Activated CD8-positive, alpha-beta memory T cell treated with anti-CD3 and anti-CD28 coated beads for 36 hours (primary cell): ENCODE measurements around the gene POLL. TPM values are rescaled to one million over a fixed set of nuclear protein-coding genes. Genes with fewer than 3 reads are reported as not detected.

Experiments used
- CTCF ChIA-PET: fragments of 350-600 bp; sonication (Branson Sonifier 250); formaldehyde crosslinking; loops from one replicate; lab custom pipeline; 2021; ENCODE audit warnings: antibody characterized with exemption; lab: Charles Lee
- POLR2A ChIA-PET: fragments of 350-600 bp; sonication (Branson Sonifier 250); formaldehyde crosslinking; loops from one replicate; lab custom pipeline; 2021; ENCODE audit warnings: antibody characterized with exemption; lab: Charles Lee
- total RNA-seq, 2 experiments: library from RNA; stranded (reverse); gene quantifications; one replicate each; pipeline ENCODE4 v1.2.3, GENCODE V29; 2021

The POLL gene
- total RNA-seq, 2 experiments from 2014 or later, result 33.5 to 34.5 TPM

DNA sequence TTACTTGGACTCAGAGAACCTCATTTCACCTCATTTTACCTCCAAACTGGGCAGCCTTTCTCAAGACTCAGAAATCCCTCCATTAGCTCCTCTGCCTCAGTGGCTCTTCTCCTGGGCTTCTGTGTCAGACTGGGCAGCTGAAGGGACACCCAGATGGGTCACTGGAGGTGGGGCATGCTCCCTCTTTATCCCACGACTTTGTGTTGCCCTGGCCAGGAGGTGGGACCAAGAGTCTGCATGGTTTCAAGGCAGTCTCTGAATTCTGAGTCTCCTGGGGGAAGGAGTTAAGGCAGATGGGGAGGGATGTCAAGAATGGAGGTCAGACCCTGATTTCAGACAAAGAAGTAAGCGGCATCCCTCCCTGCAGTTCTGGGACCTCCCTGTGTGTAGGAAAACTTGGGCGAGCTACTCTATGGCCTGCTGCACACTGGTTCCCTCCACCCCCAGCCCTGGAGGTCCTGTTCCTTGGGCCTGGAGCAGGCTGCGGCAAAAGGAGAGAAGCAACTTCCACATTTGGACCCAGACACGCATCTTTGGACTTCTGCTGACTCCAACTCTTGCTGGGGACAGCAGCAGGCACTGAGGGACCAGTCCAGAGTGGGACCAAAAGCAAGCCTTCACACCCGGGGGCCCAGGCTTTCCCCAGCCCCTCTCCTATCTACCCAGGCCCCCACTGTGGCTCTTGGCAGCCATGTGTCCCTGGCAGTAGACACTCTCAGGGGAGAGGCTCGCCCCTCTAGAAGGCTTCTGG is 10.8 kb downstream of the POLL start:
- CTCF ChIA-PET, result interaction anchor here (2.6 kb wide), 1 partner anchor 7 kb away, joined by 9 read pairs; no protein-coding TSS in a partner anchor
- POLR2A ChIA-PET, result no interaction called here

GRCh38 chr10:101576211-101576863 is 11.7 kb downstream of the POLL start:
- ChIA-PET CTCF (interaction anchor here (0.6 to 0.7 kb wide), 2 partner anchors 271 to 704 kb away, joined by 3 to 6 read pairs; no protein-coding TSS in a partner anchor), POLR2A (no interaction called here)

DNA sequence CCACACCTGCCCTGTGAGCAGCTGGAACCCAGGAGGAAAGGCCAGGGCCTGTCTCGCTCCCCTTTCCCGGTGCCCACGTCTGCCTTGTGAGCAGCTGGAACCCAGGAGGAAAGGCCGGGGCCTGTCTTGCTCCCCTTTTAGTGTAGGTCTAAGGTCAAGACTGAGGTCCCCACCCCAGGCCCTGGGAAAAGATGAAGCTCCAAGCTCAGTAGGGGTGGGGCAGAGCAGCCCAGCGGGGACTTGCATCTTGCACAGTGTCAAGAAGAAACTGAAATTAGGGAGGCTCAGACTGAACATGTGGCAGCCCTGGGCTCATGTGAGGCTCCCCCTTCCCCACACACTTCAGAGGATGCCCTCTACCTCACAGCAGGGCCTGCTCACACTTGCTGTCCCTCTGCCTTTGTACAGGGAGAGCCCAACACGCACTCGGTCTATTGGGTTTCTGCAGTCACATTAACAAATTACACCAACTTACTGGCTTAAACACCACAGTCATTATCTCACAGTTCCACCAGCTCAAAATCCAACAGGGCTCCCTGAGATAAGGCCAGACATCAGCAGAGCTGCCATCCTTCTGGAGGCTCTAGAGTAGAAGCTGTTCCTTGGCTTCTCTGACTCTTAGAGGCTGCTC is 12.4 kb downstream of the POLL start:
- ChIA-PET CTCF (interaction anchor here (0.6 to 0.7 kb wide), 2 partner anchors 270 to 704 kb away, joined by 3 to 6 read pairs; no protein-coding TSS in a partner anchor), POLR2A (interaction anchor here (0.6 kb wide), 1 partner anchor 1021 kb away, joined by 3 read pairs; no protein-coding TSS in a partner anchor)

GRCh38 chr10:101575091-101575490 is 13.0 kb downstream of the POLL start:
- CTCF ChIA-PET, result no interaction called here
- POLR2A ChIA-PET, result interaction anchor here (0.6 kb wide), 1 partner anchor 1020 kb away, joined by 3 read pairs; no protein-coding TSS in a partner anchor

GRCh38 chr10:101573885-101574753 is 13.9 kb downstream of the POLL start:
- POLR2A ChIA-PET, result no interaction called here
- CTCF ChIA-PET, result no interaction called here

- ChIA-PET CTCF (interaction anchor here (4.1 kb wide), 1 partner anchor 359 kb away, joined by 31 read pairs; no protein-coding TSS in a partner anchor), POLR2A (no interaction called here)
Measured at GRCh38 chr10:101572785-101573184, 15.3 kb downstream of the POLL start.

DNA sequence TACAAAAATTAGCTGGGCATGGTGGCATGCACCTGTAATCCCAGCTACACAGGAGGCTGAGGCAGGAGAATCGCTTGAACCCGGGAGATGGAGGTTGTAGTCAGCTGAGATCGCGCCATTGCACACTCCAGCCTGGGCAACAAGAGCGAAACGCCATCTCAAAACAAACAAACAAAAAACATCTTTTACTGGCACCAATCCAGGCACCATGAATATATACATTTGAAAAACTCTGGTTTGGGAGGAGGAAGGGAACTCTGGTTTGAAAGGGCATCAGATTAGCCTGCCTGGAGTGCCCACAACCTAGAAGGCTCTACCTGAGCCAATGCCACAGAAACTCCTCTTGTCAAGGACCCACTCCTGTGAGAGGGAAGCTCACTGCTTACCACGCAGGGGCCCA is 15.9 kb downstream of the POLL start:
- ChIA-PET POLR2A (no interaction called here), CTCF (interaction anchor here (1.0 to 4.1 kb wide), 3 partner anchors 12 to 358 kb away, joined by 3 to 31 read pairs (median 8); partner anchors contain the start of genes DPCD and POLL)

DNA sequence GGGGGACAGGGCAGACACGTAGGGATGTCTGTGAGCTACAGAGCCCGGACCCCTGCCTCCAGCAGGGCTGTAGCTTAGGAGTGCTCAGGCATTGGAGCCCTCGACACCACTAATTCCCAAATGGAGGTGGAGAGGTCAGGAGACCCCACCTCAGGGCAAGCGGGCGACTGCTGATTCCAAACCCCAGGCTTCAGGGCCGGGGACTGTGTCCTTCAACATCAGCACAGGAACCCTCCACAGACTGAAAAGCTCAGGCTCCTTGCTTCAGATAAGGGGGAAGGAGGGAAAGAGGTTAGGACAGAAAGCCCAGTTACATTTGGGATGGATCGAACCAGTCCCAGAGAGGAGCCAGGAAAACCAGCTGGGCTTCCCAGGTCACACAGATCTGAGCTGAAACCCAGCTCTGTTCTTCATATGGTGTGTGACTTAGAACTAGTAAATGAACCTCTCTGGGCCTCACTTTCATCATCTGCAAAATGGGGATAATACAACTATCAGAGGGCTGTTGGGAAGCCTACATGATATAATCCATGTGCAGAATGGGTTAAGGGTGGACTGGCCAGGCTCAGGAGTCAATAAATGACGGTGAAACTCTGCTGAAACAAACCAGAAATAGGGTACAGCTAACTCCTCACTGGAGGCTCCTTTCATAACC is 16.7 kb downstream of the POLL start:
- ChIA-PET CTCF (interaction anchor here (1.0 to 4.1 kb wide), 14 partner anchors 9 to 357 kb away, joined by 3 to 31 read pairs (median 4); partner anchors contain the start of genes DPCD and POLL), POLR2A (no interaction called here)

DNA sequence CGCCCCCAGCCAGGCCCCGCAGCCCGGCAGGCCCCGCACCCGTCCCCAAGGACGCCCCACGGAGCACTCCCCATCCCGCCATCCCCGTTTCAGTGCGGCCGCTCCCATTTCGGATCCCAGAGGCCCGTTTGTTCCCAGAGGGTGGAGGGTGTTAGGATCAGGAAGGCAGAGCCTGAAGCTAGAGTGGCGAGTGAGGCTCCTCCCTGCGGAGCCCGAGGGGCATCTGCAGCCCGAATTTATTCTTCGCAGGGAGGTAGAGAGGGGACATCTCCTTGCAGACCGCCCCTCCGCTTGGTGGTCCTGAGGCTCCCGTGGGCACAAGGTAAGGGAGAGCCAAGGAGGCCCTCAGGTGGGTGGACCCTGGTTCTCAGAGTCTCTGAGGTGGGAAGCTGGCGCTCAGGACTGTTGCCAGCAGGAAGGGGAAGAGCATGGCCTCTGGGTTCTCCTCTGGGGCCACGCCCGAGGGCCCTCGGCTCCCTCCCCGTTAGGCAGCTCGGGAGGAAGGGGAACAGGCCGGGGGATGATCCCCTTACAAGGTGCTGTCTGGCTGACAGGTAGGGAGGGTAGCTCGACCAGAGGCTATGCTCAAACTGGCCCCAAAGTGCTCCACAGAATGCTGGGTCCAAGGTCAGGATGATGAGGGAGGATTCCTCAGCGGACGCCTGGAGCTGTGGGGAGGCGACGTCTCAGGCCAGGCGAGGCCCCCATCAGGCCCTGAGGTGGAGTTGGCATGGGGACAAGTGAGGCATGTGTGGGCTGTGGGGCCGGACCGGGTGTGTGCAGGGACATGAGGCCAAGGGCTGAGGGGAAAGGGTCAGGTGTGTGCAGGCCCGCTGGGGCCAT is 17.4 kb downstream of the POLL start:
- ChIA-PET POLR2A (no interaction called here), CTCF (interaction anchor here (0.6 to 4.1 kb wide), 26 partner anchors 8 to 475 kb away, joined by 3 to 31 read pairs (median 3); partner anchors contain the start of genes DPCD and POLL)

DNA sequence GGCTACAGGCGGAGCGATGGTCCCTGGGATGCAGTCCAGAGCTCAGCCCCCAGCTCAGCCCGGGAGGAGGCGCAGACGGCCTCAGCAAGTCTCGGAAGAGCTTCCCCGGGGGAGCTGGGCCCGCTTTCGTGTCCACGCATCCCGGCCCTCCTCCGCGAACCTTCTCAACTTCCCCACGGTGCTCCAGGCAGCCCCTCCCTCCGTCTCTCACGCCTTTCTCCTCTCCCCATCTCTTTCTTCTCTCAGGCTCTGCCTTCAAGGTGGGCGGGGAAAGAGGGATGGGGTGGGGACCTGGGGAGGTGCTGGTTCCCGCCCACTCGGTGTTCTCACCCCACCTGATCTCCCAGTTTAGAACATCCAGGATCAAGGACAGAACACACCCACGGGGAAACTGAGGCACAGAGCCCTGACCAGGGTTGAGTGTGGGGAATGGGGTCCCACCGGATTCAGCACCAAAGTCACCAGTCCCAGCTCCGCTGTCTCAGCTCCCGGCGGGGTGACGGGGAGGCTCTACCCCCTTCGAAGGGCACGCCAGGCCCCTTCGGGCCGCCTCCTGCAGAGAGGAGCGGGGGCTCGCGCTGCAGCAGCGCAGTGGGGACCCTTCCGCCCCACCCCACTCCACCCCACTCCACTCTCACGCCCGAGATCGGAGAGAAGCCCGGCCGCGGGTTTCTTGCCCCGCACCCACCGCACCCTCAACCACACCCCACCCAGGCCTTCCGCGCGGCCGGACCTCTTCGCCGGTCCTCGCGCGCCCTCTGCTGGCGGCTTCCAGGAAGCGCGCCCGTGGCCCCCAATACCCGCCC is 18.2 kb downstream of the POLL start:
- CTCF ChIA-PET, result interaction anchor here (0.6 to 4.1 kb wide), 27 partner anchors 9 to 474 kb away, joined by 3 to 31 read pairs (median 4); partner anchors contain the start of genes DPCD and POLL
- POLR2A ChIA-PET, result interaction anchor here (1.0 kb wide), 1 partner anchor 355 kb away, joined by 3 read pairs; no protein-coding TSS in a partner anchor

DNA sequence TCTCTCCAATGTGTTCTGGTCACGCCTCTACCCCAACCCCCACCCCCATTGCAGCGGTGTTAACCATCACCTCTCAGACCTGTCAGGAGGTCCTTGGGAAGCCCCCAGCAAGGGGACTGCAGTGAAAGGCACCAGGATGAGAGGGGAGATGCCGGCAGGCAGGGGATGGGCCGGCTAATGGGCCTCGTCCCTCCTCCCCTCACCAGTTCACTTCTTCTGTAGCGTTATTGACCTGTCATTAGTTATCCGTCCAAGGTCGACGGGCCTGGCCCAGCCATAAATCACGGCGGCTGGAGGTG is 18.8 kb downstream of the POLL start:
- ChIA-PET POLR2A (interaction anchor here (1.0 kb wide), 1 partner anchor 354 kb away, joined by 3 read pairs; no protein-coding TSS in a partner anchor), CTCF (interaction anchor here (0.6 to 4.1 kb wide), 19 partner anchors 9 to 474 kb away, joined by 3 to 31 read pairs (median 4); no protein-coding TSS in a partner anchor)

- ChIA-PET CTCF (interaction anchor here (1.3 kb wide), 1 partner anchor 353 kb away, joined by 3 read pairs; no protein-coding TSS in a partner anchor), POLR2A (no interaction called here)
Measured at GRCh38 chr10:101568054-101568745, 19.9 kb downstream of the POLL start.

- ChIA-PET CTCF (interaction anchor here (1.3 kb wide), 1 partner anchor 352 kb away, joined by 3 read pairs; no protein-coding TSS in a partner anchor), POLR2A (no interaction called here)
Measured at GRCh38 chr10:101567165-101568006, 20.7 kb downstream of the POLL start.

DNA sequence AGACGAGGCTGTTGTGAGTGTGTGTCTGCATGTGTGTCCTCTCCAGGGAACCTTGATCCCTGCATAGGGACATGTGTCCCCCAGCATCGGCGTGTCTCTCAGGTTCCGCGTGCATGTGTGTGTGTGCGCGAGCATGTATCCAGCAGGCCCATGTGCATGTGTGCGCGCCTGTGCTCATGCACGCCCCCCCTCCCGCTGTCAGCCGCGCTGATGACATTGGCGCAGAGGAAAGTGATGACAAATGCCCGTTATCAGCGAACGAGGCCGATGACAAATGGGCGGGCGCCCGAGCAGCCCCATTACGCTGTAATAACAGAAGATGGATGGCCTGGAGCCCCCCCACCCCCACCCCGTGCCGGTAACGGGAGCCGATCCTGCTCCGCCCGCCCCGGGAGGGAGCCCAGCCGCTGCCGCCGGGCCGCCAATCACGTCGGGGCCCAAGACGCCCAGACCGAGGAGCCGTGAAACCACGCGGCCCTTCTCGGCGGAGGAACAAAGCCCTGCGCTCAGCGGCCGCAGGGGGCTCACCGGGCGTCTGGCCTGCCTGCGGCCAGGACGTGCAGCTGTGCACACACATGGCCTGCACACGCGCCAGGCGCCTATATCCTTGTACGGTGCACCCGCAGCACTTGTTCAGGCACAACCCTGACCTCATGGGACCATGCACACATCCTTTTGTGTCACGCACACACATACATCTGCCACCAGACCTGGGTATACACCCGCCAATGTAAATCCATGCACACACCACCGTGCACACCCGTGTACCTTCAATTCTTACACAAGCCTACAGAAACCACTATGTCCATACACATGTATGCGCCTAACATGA is 21.5 kb downstream of the POLL start:
- CTCF ChIA-PET, result no interaction called here
- POLR2A ChIA-PET, result no interaction called here
